Stimulated activated naive B cell treated with anti-CD40 and anti-IgM and Interleukin-4, amounts not matched to agents 10 μg/mL and 1 μg/mL and 100 μg/mL, for 72 hours (primary cell): ENCODE data around the gene NFASC.

Experiments
- ATAC-seq, 2 donors: fragments of 150-1000 bp; cut with Tn5 transposase; replicated peaks; 2 replicates each; pipeline ENCODE4 v1.10.0; 2021; ENCODE audit warnings: moderate library complexity in 1 of 2
- DNase-seq: peaks from one replicate; pipeline ENCODE4 v3.0.0; 2021
- H3K27ac Mint-ChIP-seq: one replicate; pipeline ENCODE4 v1.8.0; 2022; ENCODE audit warnings: mild to moderate bottlenecking, mixed read lengths
- H3K27me3 Mint-ChIP-seq, 2 donors: one replicate each; pipeline ENCODE4 v1.8.0; 2022; ENCODE audit warnings: mixed read lengths in 2 of 2
- H3K36me3 Mint-ChIP-seq, 2 donors: one replicate each; pipeline ENCODE4 v1.8.0; 2022; ENCODE audit warnings: mixed read lengths in 2 of 2, mild to moderate bottlenecking in 1 of 2
- H3K4me1 Mint-ChIP-seq, 2 donors: one replicate each; pipeline ENCODE4 v1.8.0; 2022; ENCODE audit warnings: mixed read lengths in 2 of 2, mild to moderate bottlenecking in 1 of 2
- H3K4me3 Mint-ChIP-seq, 2 donors: one replicate each; pipeline ENCODE4 v1.8.0; 2022; ENCODE audit warnings: mild to moderate bottlenecking in 2 of 2, mixed read lengths in 2 of 2, moderate library complexity in 1 of 2
- H3K9me3 Mint-ChIP-seq, 2 donors: one replicate each; pipeline ENCODE4 v1.8.0; 2022; ENCODE audit warnings: mixed read lengths in 2 of 2, mild to moderate bottlenecking in 1 of 2

NFASC gene

DNA sequence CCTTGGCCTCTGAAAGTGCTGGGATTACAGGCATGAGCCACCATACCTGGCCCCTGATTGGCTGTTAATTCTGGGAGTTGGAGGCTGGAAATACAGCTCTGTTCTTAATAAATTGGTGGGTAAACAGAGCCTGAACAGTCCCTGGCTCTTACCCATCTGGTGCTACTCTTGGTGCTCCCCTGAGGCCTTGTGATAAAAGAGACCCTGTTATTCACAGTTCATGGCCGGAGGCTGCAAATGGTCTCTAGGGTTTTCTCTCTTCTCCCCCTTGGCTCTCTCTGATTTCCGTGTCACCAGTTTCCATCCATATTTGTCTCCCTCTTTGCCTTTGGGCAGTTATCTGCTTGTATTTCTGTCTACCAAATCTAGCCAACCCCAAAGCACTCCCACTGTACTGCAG is 17.2 kb downstream of the NFASC start:
- DNase-seq (no peak), ATAC-seq (no peak)
- H3K36me3 Mint-ChIP-seq = no peaks in the 10 kb centered on the region
- peaks cover 0 to 18% of the 10 kb centered on the region in 2 donors for H3K27me3 Mint-ChIP-seq
- H3K9me3 Mint-ChIP-seq = no peaks in the 10 kb centered on the region
- no peak overlapping the region for H3K4me3 Mint-ChIP-seq
- H3K27ac Mint-ChIP-seq = no peak overlapping the region
- peaks cover 10% of the 10 kb centered on the region in 2 donors for H3K4me1 Mint-ChIP-seq

DNA sequence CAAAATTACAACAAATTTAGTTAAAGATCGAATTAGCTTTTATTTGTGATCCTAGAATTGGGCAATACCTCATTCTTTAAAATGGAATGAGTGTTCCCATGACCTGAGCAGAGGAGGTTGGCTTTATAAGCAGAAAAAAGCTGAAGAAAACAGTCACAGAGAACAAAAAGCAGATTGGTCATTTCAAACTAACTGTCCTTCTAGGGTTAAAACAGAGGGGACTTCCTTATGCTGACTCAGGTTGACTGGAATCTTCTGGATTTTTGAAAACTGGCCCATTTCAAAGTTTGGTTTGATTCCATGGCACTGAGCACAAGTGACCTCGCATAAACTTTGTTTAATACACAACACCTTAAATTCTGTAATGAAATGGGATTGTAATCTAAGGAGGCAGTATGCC is 17.6 kb downstream of the NFASC start:
- no peak overlapping the region for H3K27ac Mint-ChIP-seq
- ATAC-seq (no peak), DNase-seq (no peak)
- no peaks in the 10 kb centered on the region for H3K36me3 Mint-ChIP-seq
- peaks cover 0 to 22% of the 10 kb centered on the region in 2 donors for H3K27me3 Mint-ChIP-seq
- no peak overlapping the region for H3K4me3 Mint-ChIP-seq
- no peaks in the 10 kb centered on the region for H3K9me3 Mint-ChIP-seq
- H3K4me1 Mint-ChIP-seq = peaks cover 10% of the 10 kb centered on the region in 2 donors

DNA sequence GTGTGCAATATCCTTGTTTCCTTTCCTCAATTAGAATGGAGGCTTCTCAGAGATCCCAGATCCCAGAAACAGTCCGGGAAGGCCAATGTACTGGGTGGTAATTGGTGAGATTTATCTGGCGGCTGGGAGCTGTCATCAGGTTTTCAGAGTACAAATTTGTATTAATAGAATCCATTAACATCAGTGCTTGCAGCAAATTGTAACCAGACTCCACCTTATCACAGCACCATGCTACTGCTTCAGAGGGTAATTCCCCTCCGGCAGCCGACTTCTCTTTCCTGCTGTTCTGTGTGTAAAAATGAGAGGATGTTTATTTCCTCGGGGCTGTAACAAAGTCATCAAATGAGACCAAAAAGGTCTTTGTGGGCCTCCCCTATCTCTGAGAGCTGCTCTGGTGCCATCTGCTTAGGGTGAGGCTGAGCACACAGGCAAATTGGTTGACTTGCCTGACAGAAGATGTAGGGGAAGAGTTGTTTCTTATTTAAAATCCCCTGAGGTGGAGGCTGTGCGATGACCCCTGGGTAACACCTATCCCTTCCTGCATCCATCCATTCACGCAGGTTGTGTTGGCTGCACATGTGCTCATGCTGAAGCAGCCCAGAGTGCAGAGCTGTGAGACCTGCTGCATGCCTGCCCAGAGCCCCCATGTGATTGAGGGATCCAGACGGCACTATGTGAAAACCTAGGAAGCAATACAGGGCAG is 19.2 kb downstream of the NFASC start:
- Mint-ChIP-seq H3K4me1 (peaks cover 10% of the 10 kb centered on the region in 2 donors), H3K4me3 (no peak overlapping the region), H3K9me3 (no peaks in the 10 kb centered on the region), H3K27me3 (peaks cover 6 to 20% of the 10 kb centered on the region in 2 donors), H3K27ac (no peak overlapping the region), H3K36me3 (no peaks in the 10 kb centered on the region)
- ATAC-seq (peak; percentile 96 to 97), DNase-seq (peak; percentile 35)

DNA sequence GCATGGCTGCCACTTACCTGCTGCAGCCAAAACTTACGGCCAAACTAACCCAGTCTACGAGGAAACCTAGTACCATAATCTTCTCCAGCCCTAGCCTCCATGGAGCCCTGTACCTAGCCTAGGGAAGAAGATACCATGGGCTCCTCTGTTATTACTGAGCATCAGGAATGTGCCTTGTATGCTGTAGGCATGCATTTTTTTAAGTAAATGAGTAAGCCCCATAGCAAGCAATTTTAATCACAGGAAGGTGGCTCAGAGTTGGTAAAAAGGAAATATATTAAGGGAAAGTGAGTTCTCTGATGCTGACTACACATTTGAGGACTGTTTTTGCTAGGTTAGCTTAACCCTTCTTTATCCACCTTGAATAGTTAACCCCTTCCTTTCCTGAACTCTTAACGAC is 21.2 kb downstream of the NFASC start:
- Mint-ChIP-seq H3K4me3 (no peak overlapping the region), H3K27me3 (peaks cover 21 to 34% of the 10 kb centered on the region in 2 donors), H3K36me3 (no peaks in the 10 kb centered on the region), H3K9me3 (no peaks in the 10 kb centered on the region), H3K4me1 (peaks cover 10% of the 10 kb centered on the region in 2 donors), H3K27ac (no peak overlapping the region)
- no peak for DNase-seq
- no peak for ATAC-seq

DNA sequence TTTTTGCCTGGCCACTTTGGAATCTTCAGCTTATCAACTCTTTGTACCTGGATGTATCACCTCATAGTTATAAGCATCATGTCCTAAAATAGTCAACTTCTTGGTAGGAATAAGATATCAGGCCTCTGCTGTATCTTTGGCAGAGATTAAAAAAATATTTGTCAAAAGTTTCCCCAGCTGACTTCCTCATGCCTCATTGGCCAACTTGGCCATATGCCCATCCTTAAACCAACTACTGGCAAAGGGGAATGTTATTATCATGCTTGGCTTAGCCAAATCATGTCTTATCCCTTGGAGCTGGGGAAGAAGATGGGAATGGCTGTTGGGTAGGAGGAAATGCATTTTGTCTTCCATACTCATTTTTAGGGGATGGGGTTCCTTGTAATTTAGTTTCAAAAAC is 23.4 kb downstream of the NFASC start:
- ATAC-seq = no peak
- Mint-ChIP-seq H3K4me1 (peaks cover 8 to 10% of the 10 kb centered on the region in 2 donors), H3K9me3 (no peaks in the 10 kb centered on the region), H3K27me3 (peaks cover 31 to 33% of the 10 kb centered on the region in 2 donors), H3K36me3 (no peaks in the 10 kb centered on the region), H3K4me3 (no peak overlapping the region), H3K27ac (no peak overlapping the region)
- DNase-seq = no peak

DNA sequence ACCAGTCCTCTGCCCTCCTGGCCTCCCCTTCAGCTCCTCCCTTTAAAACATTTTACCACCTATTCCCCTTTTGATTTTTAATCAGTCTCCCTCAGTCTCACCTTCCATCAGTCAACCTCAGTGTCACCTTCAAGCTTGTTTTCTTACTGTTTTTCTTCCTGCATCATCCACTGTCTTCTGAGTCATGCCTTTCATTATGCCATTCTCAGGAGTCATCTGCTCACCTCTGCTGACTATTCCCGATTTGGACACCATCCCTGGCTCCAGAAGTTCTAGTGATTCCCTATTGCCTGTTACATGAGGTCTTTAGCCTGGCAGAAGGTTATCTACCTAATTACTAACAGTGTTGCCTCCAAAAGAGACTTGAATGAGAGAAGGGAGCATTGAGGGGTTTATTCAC is 23.9 kb downstream of the NFASC start:
- ATAC-seq (no peak), DNase-seq (no peak)
- no peak overlapping the region for H3K4me3 Mint-ChIP-seq
- H3K9me3 Mint-ChIP-seq = no peaks in the 10 kb centered on the region
- no peaks in the 10 kb centered on the region for H3K36me3 Mint-ChIP-seq
- H3K27ac Mint-ChIP-seq = no peak overlapping the region
- peaks cover 7 to 8% of the 10 kb centered on the region in 2 donors for H3K4me1 Mint-ChIP-seq
- peaks cover 31 to 33% of the 10 kb centered on the region in 2 donors for H3K27me3 Mint-ChIP-seq

DNA sequence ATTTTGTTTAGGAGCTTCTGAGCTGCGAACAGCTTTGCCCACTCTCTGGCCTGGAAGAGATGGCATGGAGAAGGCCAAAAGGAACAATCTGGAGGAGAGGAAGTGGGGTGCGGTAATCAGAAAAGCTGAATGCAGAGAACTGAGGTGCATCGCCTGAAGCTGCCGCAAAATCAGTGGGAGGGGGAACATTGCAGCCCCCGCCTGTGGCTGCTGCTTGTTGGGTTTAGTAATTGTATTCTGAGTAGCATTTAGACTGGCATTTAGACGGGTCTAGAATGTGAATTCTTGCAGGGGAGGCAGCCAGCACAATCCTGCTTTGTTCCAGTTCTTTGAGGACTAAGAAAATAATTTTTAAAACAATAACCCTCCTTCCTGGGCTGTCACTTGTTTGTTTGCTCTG is 25.4 kb downstream of the NFASC start:
- Mint-ChIP-seq H3K27ac (no peak overlapping the region), H3K4me1 (no peaks in the 10 kb centered on the region), H3K27me3 (peaks cover 41 to 42% of the 10 kb centered on the region in 2 donors), H3K4me3 (no peak overlapping the region), H3K9me3 (no peaks in the 10 kb centered on the region), H3K36me3 (no peaks in the 10 kb centered on the region)
- ATAC-seq (no peak), DNase-seq (no peak)

DNA sequence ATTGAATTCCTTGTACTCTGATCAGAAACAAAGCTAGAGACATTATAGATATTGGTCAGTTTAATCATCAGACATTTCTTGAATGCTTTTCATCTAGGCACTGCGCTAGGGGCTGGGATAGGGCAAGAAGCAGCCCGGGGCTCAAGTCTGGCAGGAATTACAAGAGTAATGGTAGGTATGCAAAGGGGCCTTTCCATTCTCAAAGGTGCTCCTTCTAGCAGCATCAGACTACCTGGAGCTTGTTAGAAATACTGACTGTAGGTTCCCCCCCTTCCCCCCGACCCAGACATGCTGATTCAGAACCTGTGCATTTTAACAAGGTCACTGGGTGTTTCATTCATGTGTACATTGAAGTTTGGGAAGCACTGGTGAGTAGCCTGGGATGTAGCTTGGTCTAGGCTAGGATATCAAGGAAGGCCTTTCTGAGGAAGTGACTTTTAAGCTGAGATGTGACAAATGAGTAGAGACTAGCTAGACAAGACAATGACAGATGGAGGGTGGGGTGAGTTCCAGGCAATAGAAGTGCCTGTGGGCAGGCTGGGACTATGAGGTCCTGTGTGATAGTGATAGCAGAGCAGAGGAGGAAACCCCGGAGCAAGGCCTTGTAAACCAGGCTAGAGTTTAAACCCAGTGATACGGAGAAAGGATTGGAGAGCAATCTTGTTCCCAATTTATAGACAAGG is 26.3 kb downstream of the NFASC start:
- H3K4me1 Mint-ChIP-seq = no peaks in the 10 kb centered on the region
- no peak for DNase-seq
- no peak overlapping the region for H3K4me3 Mint-ChIP-seq
- no peaks in the 10 kb centered on the region for H3K9me3 Mint-ChIP-seq
- peaks cover 45 to 49% of the 10 kb centered on the region in 2 donors for H3K27me3 Mint-ChIP-seq
- ATAC-seq = no peak
- H3K36me3 Mint-ChIP-seq = no peaks in the 10 kb centered on the region
- H3K27ac Mint-ChIP-seq = no peak overlapping the region

DNA sequence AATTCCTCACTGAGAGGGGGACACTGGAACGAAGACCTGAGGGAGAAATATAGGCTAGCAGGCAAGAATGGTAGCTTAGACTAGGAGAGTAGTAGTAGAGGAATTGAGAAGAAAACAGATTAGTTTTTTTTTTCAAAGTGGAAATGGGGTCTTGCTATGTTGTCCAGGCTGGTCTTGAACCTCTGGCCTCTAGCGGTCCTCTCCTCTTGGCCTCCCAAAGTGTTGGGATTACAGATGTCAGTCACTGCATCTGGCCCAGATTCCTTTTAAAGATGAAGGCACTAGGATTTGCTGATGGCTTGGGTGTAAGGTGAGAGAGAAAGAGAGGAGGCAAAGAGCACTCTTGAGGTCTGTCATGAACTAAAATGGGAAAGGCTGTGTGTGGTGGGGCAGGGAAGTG is 30.1 kb downstream of the NFASC start:
- H3K27me3 Mint-ChIP-seq = peaks cover 36 to 50% of the 10 kb centered on the region in 2 donors
- no peak for DNase-seq
- H3K4me3 Mint-ChIP-seq = no peak overlapping the region
- no peak overlapping the region for H3K27ac Mint-ChIP-seq
- no peaks in the 10 kb centered on the region for H3K4me1 Mint-ChIP-seq
- no peaks in the 10 kb centered on the region for H3K36me3 Mint-ChIP-seq
- no peak for ATAC-seq
- H3K9me3 Mint-ChIP-seq = no peaks in the 10 kb centered on the region

DNA sequence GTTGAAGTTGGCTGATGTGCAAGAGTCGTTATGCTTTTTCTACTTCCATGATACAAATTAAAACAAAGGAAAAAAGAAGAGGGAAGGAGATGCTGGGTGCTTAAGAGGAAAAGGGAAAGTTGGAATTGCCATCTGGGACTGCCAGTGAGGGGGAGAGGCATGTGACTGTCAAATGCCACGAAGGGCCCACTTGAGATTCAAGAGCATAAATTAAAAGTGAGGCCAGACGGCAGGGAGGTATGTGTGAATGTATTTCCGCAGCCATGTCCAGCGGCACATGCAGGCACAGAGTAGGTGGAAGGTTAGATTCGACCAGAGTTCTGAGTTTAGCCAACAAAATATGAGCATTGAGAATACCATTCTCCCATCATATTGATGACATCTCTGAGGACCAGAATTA is 32.0 kb downstream of the NFASC start:
- DNase-seq (no peak), ATAC-seq (no peak)
- Mint-ChIP-seq H3K27ac (no peak overlapping the region), H3K36me3 (no peaks in the 10 kb centered on the region), H3K4me3 (no peak overlapping the region), H3K4me1 (no peaks in the 10 kb centered on the region), H3K27me3 (peaks cover 26 to 37% of the 10 kb centered on the region in 2 donors), H3K9me3 (no peaks in the 10 kb centered on the region)

DNA sequence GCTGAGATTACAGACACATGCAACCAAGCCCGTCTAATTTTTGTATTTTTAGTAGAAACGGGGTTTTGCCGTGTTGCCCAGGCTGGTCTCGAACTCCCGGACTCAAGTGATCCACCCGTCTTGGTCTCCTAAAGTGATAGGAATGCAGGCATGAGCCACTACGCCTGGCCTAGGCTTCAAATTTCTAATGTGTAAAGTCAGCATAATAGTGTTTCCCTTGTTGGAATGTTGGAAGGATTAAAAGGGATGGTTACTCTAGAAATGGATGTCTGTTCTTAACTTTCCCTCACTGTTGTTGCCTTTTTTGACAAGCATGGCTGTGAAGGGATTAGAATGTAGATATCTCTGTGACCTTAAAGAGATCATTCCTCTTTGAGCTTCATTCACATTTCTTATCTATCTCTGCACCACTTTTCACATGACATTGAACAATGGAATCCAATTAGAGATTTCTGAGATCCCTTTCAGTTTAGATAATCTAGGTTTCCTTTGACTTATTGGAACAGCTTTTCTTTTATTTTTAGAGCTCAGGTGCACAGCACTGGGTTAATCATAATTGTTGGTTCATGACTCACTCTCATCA is 33.7 kb downstream of the NFASC start:
- no peaks in the 10 kb centered on the region for H3K9me3 Mint-ChIP-seq
- H3K27me3 Mint-ChIP-seq = peaks cover 29 to 35% of the 10 kb centered on the region in 2 donors
- no peak for DNase-seq
- H3K27ac Mint-ChIP-seq = no peak overlapping the region
- peaks cover 0 to 2% of the 10 kb centered on the region in 2 donors for H3K4me1 Mint-ChIP-seq
- ATAC-seq = no peak
- no peak overlapping the region for H3K4me3 Mint-ChIP-seq
- no peaks in the 10 kb centered on the region for H3K36me3 Mint-ChIP-seq

DNA sequence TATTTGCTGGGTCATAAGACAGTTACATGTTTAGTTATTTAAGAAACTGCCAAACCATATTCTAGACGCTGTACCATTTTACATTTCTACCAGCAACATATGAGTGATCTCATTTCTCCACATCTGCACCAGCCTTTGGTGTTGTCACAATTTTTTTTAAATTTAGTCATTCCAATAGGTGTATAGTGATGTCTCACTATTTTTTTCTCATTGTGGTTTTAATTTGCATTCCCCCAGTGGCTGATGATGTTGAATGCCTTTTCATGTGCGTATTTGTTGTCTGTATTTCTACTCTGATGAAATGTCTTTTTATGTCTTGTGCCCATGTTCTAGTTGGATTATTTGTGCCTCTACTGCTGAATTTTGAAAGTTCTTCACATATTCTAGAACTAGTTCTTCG is 38.4 kb downstream of the NFASC start:
- Mint-ChIP-seq H3K27ac (no peak overlapping the region), H3K27me3 (peaks cover 12% of the 10 kb centered on the region in 2 donors), H3K4me3 (no peak overlapping the region), H3K4me1 (peaks cover 0 to 4% of the 10 kb centered on the region in 2 donors), H3K36me3 (no peaks in the 10 kb centered on the region), H3K9me3 (peaks cover under 1% of the 10 kb centered on the region in 2 donors)
- DNase-seq (no peak), ATAC-seq (peak; percentile 14 to 60)

DNA sequence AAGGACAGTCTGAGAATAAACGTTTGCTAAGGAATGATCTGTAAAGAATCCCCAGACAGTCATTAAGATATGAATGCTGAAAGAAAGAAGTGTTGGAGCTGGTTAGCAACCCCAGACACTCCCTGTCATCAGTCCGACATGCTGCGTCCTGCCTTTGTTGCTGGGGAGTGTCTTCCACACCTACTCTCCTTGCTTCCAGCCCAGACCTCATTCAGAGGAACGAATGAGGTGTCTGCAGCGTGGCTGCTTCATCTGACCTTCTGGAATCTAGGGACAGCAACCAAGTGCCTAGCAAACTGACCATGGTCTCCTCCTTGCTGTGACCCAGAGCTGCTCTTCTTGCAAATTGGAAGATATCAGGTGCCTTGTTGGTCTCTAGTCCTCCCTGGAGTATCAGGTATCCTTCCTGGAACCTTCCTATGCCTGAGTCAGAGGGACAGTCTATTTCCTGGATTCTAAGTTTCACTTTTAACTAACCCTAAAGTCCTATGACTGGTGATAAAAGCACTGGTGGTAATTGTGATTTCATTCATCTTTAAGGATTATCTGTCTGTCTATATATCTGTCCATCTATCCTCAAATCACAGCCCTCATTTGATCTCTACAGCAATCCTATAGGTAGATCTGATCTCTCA is 45.3 kb downstream of the NFASC start:
- H3K4me1 Mint-ChIP-seq = peaks cover 0 to 3% of the 10 kb centered on the region in 2 donors
- H3K27ac Mint-ChIP-seq = no peak overlapping the region

DNA sequence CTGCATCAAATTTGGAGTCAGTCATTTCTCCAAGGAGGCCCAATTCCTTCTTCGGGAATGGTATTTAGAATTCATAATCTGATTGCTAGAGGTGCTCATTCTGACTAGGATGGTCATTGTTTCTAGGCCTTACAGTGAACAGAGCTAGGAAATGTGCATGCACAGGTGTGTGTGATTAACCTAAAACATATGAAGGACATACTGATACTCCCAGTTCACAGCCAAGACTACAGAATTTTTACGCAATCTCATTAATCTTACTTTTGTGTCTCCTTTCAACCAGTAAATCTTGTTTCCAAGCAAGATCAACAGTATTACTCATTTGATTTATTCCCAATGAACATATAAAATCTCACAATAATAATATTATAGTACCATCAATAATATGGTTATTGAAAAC is 47.1 kb downstream of the NFASC start:
- Mint-ChIP-seq H3K4me3 (no peak overlapping the region), H3K9me3 (peaks cover 4 to 5% of the 10 kb centered on the region in 2 donors), H3K36me3 (no peaks in the 10 kb centered on the region), H3K27ac (no peak overlapping the region), H3K27me3 (peaks cover 19 to 33% of the 10 kb centered on the region in 2 donors), H3K4me1 (no peaks in the 10 kb centered on the region)
- ATAC-seq (no peak), DNase-seq (no peak)

More for the DNA sequence above, 45.3 kb downstream of the NFASC start:
- Mint-ChIP-seq H3K27me3 (peaks cover 18 to 20% of the 10 kb centered on the region in 2 donors), H3K36me3 (no peaks in the 10 kb centered on the region), H3K4me3 (no peak overlapping the region), H3K9me3 (peaks cover 4 to 5% of the 10 kb centered on the region in 2 donors)
- DNase-seq (no peak), ATAC-seq (no peak)
